K562 (cell line): ENCODE data around the gene WWOX. TPM values are rescaled to one million over a fixed set of nuclear protein-coding genes. Genes with fewer than 3 reads are reported as not detected.

Experiments used
- ATAC-seq: fragments of 200-7000 bp; cut with Tn5 transposase; 3 replicates; pipeline ENCODE4 v1.9.1; 2020; ENCODE audit warnings: moderate library complexity
- BruUV-seq: library from RNA; stranded (reverse); fragments of 400-500 nt; replicated peaks from 2 replicates; lab custom pipeline; 2021; lab: Mats Ljungman, UMichigan
- CTCF ChIA-PET: fragments of 300-600 bp; formaldehyde crosslinking; extraction: SDS; loops from one replicate; lab custom pipeline; 2021; ENCODE audit warnings: low intra/inter-chr PET ratio; lab: Yijun Ruan, JAX
- POLR2A ChIA-PET: fragments of 300-600, 350-650 bp; sonication (Branson Sonifier 250); formaldehyde crosslinking; extraction: SDS; loops from one replicate; lab custom pipeline; 2021; ENCODE audit warnings: antibody characterized with exemption, inconsistent platforms; lab: Yijun Ruan, JAX
- DNase-seq, 4 experiments: peaks; one replicate each; pipeline versions ENCODE4 v3.0.0 to v3.0.0-alpha.2; 2011 to 2018; ENCODE audit warnings: low spot score in 3 of 4, mixed read lengths in 3 of 4; ENCODE audit errors: extremely low read depth in 1 of 4
- FAIRE-seq: peaks from 2 replicates; lab custom pipeline; 2011; peaks lifted over from hg19 to GRCh38; lab: Jason Lieb, UNC
- H2AFZ ChIP-seq: 2 replicates; pipeline ENCODE4 v1.6.0; 2011; ENCODE audit warnings: low read depth, low read length, control low read depth, inconsistent platforms
- H3K27ac ChIP-seq: fragments of 200-600 bp; 3 replicates; pipeline ENCODE4 v1.8.0; 2011; ENCODE audit warnings: low read depth, mild to moderate bottlenecking, control low read depth, inconsistent platforms, low read length, moderate library complexity, mixed read lengths; ENCODE audit errors: extremely low read depth
- H3K27me3 ChIP-seq, 2 experiments: fragments of 300-600 bp in 1 of 2; 2 replicates in 1 of 2; 3 replicates in 1 of 2; pipeline versions ENCODE4 v1.6.0 to v1.8.0; 2011; ENCODE audit warnings: inconsistent platforms in 2 of 2, low read length in 2 of 2, mild to moderate bottlenecking in 1 of 2, mixed read lengths in 1 of 2, moderate library complexity in 1 of 2; ENCODE audit not compliant: control insufficient read depth in 2 of 2, insufficient read depth in 2 of 2
- H3K36me3 ChIP-seq: fragments of 300-600 bp; 3 replicates; pipeline ENCODE4 v1.8.0; 2011; ENCODE audit warnings: mild to moderate bottlenecking, low read length, inconsistent platforms; ENCODE audit not compliant: control insufficient read depth, insufficient read depth
- H3K4me1 ChIP-seq, 2 experiments: fragments of 200-600 bp in 1 of 2; replicated peaks in 1 of 2; 2 replicates in 1 of 2; 3 replicates in 1 of 2; pipeline versions ENCODE4 v1.5.1 to v1.8.0; 2011; ENCODE audit warnings: inconsistent platforms in 2 of 2, low read length in 2 of 2, mild to moderate bottlenecking in 1 of 2, mixed read lengths in 1 of 2, moderate library complexity in 1 of 2; ENCODE audit not compliant: control insufficient read depth in 2 of 2, insufficient read depth in 2 of 2
- H3K4me2 ChIP-seq: 2 replicates; pipeline ENCODE4 v1.6.1; 2011; ENCODE audit warnings: low read length, control low read depth, inconsistent platforms, mixed read lengths; ENCODE audit not compliant: insufficient read depth
- H3K4me3 ChIP-seq: fragments of 200-600 bp; sonication (generic), shearing (Covaris generic); 2 replicates; pipeline ENCODE4 v1.5.1; 2016; ENCODE audit warnings: control low read depth, inconsistent platforms
- H3K79me2 ChIP-seq: fragments of 200-600 bp; 3 replicates; pipeline ENCODE4 v1.8.0; 2011; ENCODE audit warnings: low read length, inconsistent platforms; ENCODE audit not compliant: control insufficient read depth, insufficient read depth
- H3K9ac ChIP-seq, 2 experiments: 2 replicates each; pipeline versions ENCODE4 v1.6.0 to v1.6.1; 2011; ENCODE audit warnings: low read depth in 2 of 2, low read length in 2 of 2, control low read depth in 1 of 2, inconsistent platforms in 1 of 2, mild to moderate bottlenecking in 1 of 2, mixed read lengths in 1 of 2; ENCODE audit not compliant: insufficient read depth in 1 of 2
- H3K9me1 ChIP-seq: one replicate; pipeline ENCODE4 v1.6.0; 2011; ENCODE audit warnings: inconsistent platforms, mild to moderate bottlenecking, low read length, moderate library complexity; ENCODE audit not compliant: control insufficient read depth, insufficient read depth
- H3K9me3 ChIP-seq: replicated peaks from 2 replicates; pipeline ENCODE4 v1.5.1; 2011; ENCODE audit warnings: low read depth, low read length, inconsistent platforms; ENCODE audit not compliant: control insufficient read depth, insufficient read depth
- H4K20me1 ChIP-seq: replicated peaks from 2 replicates; pipeline ENCODE4 v1.6.1; 2011; ENCODE audit warnings: low read length, inconsistent platforms, mixed read lengths; ENCODE audit not compliant: control insufficient read depth, insufficient read depth
- CCAR2 ChIP-seq: fragments of 200-400 bp; formaldehyde crosslinking; IDR thresholded peaks from 2 replicates; pipeline ENCODE4 v1.6.1; 2017; ENCODE audit warnings: mild to moderate bottlenecking, low read depth, low read length
- CSDE1 ChIP-seq, 2 experiments: fragments of 450-650 bp; IDR thresholded peaks; 2 replicates each; pipeline ENCODE4 v1.6.1; 2016; ENCODE audit warnings: mild to moderate bottlenecking in 1 of 2
- ERF ChIP-seq: fragments of 450-650 bp; formaldehyde crosslinking; IDR thresholded peaks from 2 replicates; pipeline ENCODE4 v1.4.0; 2020; ENCODE audit warnings: mild to moderate bottlenecking, mixed read lengths
- GMEB1 ChIP-seq: fragments of 250-450 bp; sonication (Bioruptor Pico); IDR thresholded peaks from 2 replicates; pipeline ENCODE4 v1.4.0; 2020; ENCODE audit warnings: mild to moderate bottlenecking
- IRF9 ChIP-seq: fragments of 450-650 bp; IDR thresholded peaks from 2 replicates; pipeline ENCODE4 v1.6.1; 2016; ENCODE audit warnings: missing biosample characterization, missing genetic modification characterization
- MCM5 ChIP-seq: fragments of 450-650 bp; IDR thresholded peaks from 2 replicates; pipeline ENCODE4 v1.6.1; 2016; ENCODE audit warnings: low read depth
- RBM15 ChIP-seq: fragments of 200-400 bp; formaldehyde crosslinking; IDR thresholded peaks from 2 replicates; pipeline ENCODE4 v1.6.1; 2018; ENCODE audit warnings: mild to moderate bottlenecking, low read length, moderate library complexity; ENCODE audit not compliant: insufficient read depth
- RHOXF2B ChIP-seq: fragments of 250-450 bp; sonication (Bioruptor Pico); conservative IDR thresholded peaks from 2 replicates; pipeline ENCODE4 v1.5.1; 2021
- RUNX1 ChIP-seq: sonication (generic); IDR thresholded peaks from 2 replicates; pipeline ENCODE4 v1.6.1; 2016; ENCODE audit warnings: antibody characterized with exemption, low read depth
- SMAD1 ChIP-seq: fragments of 150-350 bp; IDR thresholded peaks from 2 replicates; pipeline ENCODE4 v1.6.1; 2014; ENCODE audit warnings: low read length, low read depth; ENCODE audit not compliant: partially characterized antibody
- TBP ChIP-seq: optimal IDR thresholded peaks from 2 replicates; pipeline ENCODE3; 2011; ENCODE audit warnings: low read depth, low read length, improper control_type of control experiment
- TEAD4 ChIP-seq, 2 experiments: sonication (generic) in 1 of 2; formaldehyde crosslinking in 1 of 2; IDR thresholded peaks; 2 replicates each; pipeline versions ENCODE4 v1.6.1 to v1.8.0; 2012 to 2022; ENCODE audit warnings: borderline replicate concordance in 1 of 2, inconsistent platforms in 1 of 2, low read length in 1 of 2, mild to moderate bottlenecking in 1 of 2, missing genetic modification reagents in 1 of 2
- ZNF224 ChIP-seq: sonication (generic); formaldehyde crosslinking; IDR thresholded peaks from 2 replicates; pipeline ENCODE4 v1.8.0; 2022; ENCODE audit warnings: mild to moderate bottlenecking, missing genetic modification reagents
- ZNF232 ChIP-seq: sonication (generic); formaldehyde crosslinking; IDR thresholded peaks from 2 replicates; pipeline ENCODE4 v1.8.0; 2022; ENCODE audit warnings: mild to moderate bottlenecking, missing genetic modification reagents
- ZNF253 ChIP-seq: fragments of 250-450 bp; sonication (Bioruptor Pico); conservative IDR thresholded peaks from 2 replicates; pipeline ENCODE4 v1.6.1; 2021; ENCODE audit warnings: mild to moderate bottlenecking
- ZNF311 ChIP-seq: fragments of 250-450 bp; sonication (Bioruptor Pico); IDR thresholded peaks from 2 replicates; pipeline ENCODE4 v1.4.0; 2020; ENCODE audit warnings: mild to moderate bottlenecking, moderate library complexity
- ZZZ3 ChIP-seq: fragments of 450-650 bp; IDR thresholded peaks from 2 replicates; pipeline ENCODE4 v1.6.1; 2016; ENCODE audit warnings: antibody characterized with exemption, mild to moderate bottlenecking, moderate library complexity
- WGBS: fragments of 100-300 bp; shearing (Covaris generic); methylation state at CpG from one replicate; pipeline ENCODE4 v1.1.6; 2016; ENCODE audit warnings: low coverage, mixed read lengths; ENCODE audit not compliant: insufficient coverage; ENCODE audit errors: missing lambda C conversion rate; 5-methylcytosine and 5-hydroxymethylcytosine counted together
- in situ Hi-C: fragments of 300-500 bp; cut with MboI; formaldehyde crosslinking; loops from 4 replicates; pipeline ENCODE4 v1.15.0; 2018; ENCODE audit warnings: inconsistent platforms, mixed read lengths
- intact Hi-C: fragments of 100-400 bp; cut with micrococcal nuclease; formaldehyde crosslinking; loops from 2 replicates; pipeline ENCODE4 v1.14.2; 2022
- polyA plus RNA-seq, 8 experiments: library from polyadenylated mRNA; depleted of rRNA in 4 of 8; stranded (reverse) in 5 of 8; unstranded in 3 of 8; fragments of >200 nt; fragmentation: Nextera tagmentation in 2 of 8; fragmentation: Illumina TruSeq in 1 of 8; extraction: Ambion mirVana in 2 of 8; extraction: Trizol in 1 of 8; gene quantifications; 2 replicates each; pipeline versions ENCODE4 v1.2.1 to v1.2.3, GENCODE V29; 2011 to 2014; ENCODE audit warnings: inconsistent platforms in 1 of 8, missing spikeins in 1 of 8
- total RNA-seq, 7 experiments: library from RNA; depleted of rRNA in 6 of 7; stranded (reverse); fragments of >200 nt in 6 of 7; fragmentation: Illumina TruSeq in 2 of 7; extraction: Trizol in 2 of 7; gene quantifications; 2 replicates each; pipeline versions ENCODE4 v1.2.1 to v1.2.3, GENCODE V29; 2011 to 2021; ENCODE audit warnings: low replicate concordance in 1 of 7

Gene WWOX
- total and polyA plus RNA-seq, 9 of the 15 experiments (the other 6 are each of a cell fraction or from before 2014, with no cell fraction given), result 1.6 to 22.7 (median 8.1) TPM

GRCh38 chr16:78300469-78300868 lies 201.0 kb downstream of the WWOX start:
- Histone ChIP-seq H3K27ac (no peak overlapping the region), H3K4me2 (no peak overlapping the region), H3K27me3 (peaks cover 0 to 7% of the 10 kb centered on the region in 2 experiments; a peak in 3 of 5 replicates), H3K9me3 (no peaks in the 10 kb centered on the region), H3K36me3 (no peaks in the 10 kb centered on the region), H3K4me3 (no peak overlapping the region), H3K9me1 (no peaks in the 10 kb centered on the region), H3K9ac (no peak overlapping the region), H3K79me2 (no peaks in the 10 kb centered on the region), H3K4me1 (no peaks in the 10 kb centered on the region), H4K20me1 (no peaks in the 10 kb centered on the region), H2AFZ (no peak overlapping the region)
- in situ Hi-C loops (no loop called here), intact Hi-C loops (no loop called here)
- BruUV-seq, result no TSS peak
- TF ChIP-seq GMEB1 (CRISPR knock-in tag), result no peak
- TF ChIP-seq ZNF224 (CRISPR knock-in tag), result no peak
- no peak for TF ChIP-seq CCAR2
- TF ChIP-seq MCM5, result no peak
- no peak for TF ChIP-seq IRF9 (tag)
- no peak for TF ChIP-seq RHOXF2B (CRISPR knock-in tag)
- TF ChIP-seq ZNF311 (CRISPR knock-in tag), result no peak
- no peak for TF ChIP-seq TEAD4 (IDR thresholded peaks at IDR 0.05; ENCODE audit: low read length)
- TF ChIP-seq TEAD4 (CRISPR knock-in tag; IDR thresholded peaks at IDR 0.05; ENCODE audit: borderline replicate concordance), result no peak
- no peak for TF ChIP-seq ZNF253 (CRISPR knock-in tag)
- TF ChIP-seq RUNX1, result no peak
- TF ChIP-seq RBM15, result no peak
- no peak for TF ChIP-seq ZZZ3
- no peak for TF ChIP-seq CSDE1 (IDR thresholded peaks at IDR 0.05)
- no peak for TF ChIP-seq TBP
- no peak for TF ChIP-seq ZNF232 (CRISPR knock-in tag)
- TF ChIP-seq ERF (CRISPR knock-in tag), result no peak
- TF ChIP-seq SMAD1, result no peak
- POLR2A ChIA-PET, result no interaction called here
- 0% methylated on average over 3 of the region's 3 CpGs for WGBS
- FAIRE-seq, result no peak
- DNase-seq, result no peak
- CTCF ChIA-PET, result no interaction called here
- no peak for ATAC-seq
